Adrenal gland (tissue), 12 donors: ENCODE results near the gene ALDH7A1. TPM values are rescaled to one million over a fixed set of nuclear protein-coding genes. Genes with fewer than 3 reads are reported as not detected.

ENCODE experiments used
- DNase-seq, 7 donors: peaks; one replicate each; pipeline ENCODE4 v3.0.0-alpha.2; 2019 to 2020
- H3K27ac ChIP-seq, 5 donors: fragments of 200-600 bp; sonication (generic) in 4 of 5; 1 replicate in 3 of 5; 2 replicates in 2 of 5; pipeline versions ENCODE4 v1.5.1 to v1.8.0; 2016 to 2020; ENCODE audit warnings: mild to moderate bottlenecking in 1 of 5
- H3K27me3 ChIP-seq: fragments of 200-600 bp; 2 replicates; pipeline ENCODE4 v1.8.0; 2021
- H3K36me3 ChIP-seq, 2 donors: fragments of 200-600 bp; replicated peaks in 1 of 2; 1 replicate in 1 of 2; 2 replicates in 1 of 2; pipeline versions ENCODE4 v1.5.1 to v1.8.0; 2018 to 2022
- H3K4me1 ChIP-seq, 2 donors: fragments of 200-600 bp; replicated peaks in 1 of 2; 1 replicate in 1 of 2; 2 replicates in 1 of 2; pipeline versions ENCODE4 v1.5.1 to v1.8.0; 2018 to 2021
- H3K4me3 ChIP-seq, 4 donors: fragments of 200-600 bp; sonication (generic) in 3 of 4; one replicate each; pipeline ENCODE4 v1.5.1; 2016 to 2018
- H3K9me3 ChIP-seq, 3 donors: fragments of 200-600 bp; sonication (generic) in 1 of 3; replicated peaks in 1 of 3; 1 replicate in 2 of 3; 2 replicates in 1 of 3; pipeline versions ENCODE4 v1.5.1 to v1.8.0; 2016 to 2021
- POLR2A ChIP-seq, 2 donors: fragments of 450-650 bp; IDR thresholded peaks; one replicate each; pipeline ENCODE4 v1.6.1; 2017; ENCODE audit warnings: antibody characterized with exemption in 2 of 2, mild to moderate bottlenecking in 2 of 2, moderate library complexity in 1 of 2
- WGBS, 4 donors: extraction: QIAGEN DNeasy Blood & Tissue Kit in 2 of 4; methylation state at CpG; one replicate each; pipeline versions ENCODE4 v1.1.5 to v1.1.7; 2013 to 2017; 5-methylcytosine and 5-hydroxymethylcytosine counted together
- intact Hi-C, 2 donors: fragments of 100-400 bp; cut with DNase I; formaldehyde crosslinking; loops; one replicate each; pipeline versions ENCODE4 v1.14.1 to v1.15.0; 2022 to 2023
- polyA plus RNA-seq, 3 donors: library from polyadenylated mRNA; stranded (reverse); fragments of 200-250 nt in 2 of 3; fragments of 350-450 nt in 1 of 3; fragmentation: Illumina TruSeq in 1 of 3; extraction: RNeasy Lipid Tissue Mini Kit (QIAGEN cat#74804) in 1 of 3; gene quantifications; one replicate each; pipeline ENCODE4 v1.2.3, GENCODE V29; 2013 to 2014
- total RNA-seq, 9 donors: library from RNA; depleted of rRNA in 4 of 9; stranded (reverse); fragments of >200 nt in 4 of 9; fragments of 120-200 nt in 1 of 9; fragmentation: NEBNext Ultra II Directional in 1 of 9; extraction: Animal tissue kit (Norgen Biotek cat#: 25700) in 1 of 9; gene quantifications; one replicate each; pipeline versions ENCODE4 v1.1.0 to v1.2.4, GENCODE V29; 2013 to 2023
- TF ChIP-seq, protein P1 (sequence below), 6 experiments: fragments of 450-650 bp in 4 of 6; fragments of 200-600 bp in 2 of 6; sonication (generic) in 1 of 6; IDR thresholded peaks; 1 replicate in 5 of 6; 2 replicates in 1 of 6; pipeline versions ENCODE4 v1.5.1 to v1.8.0; 2016 to 2021; ENCODE audit warnings: antibody characterized with exemption in 6 of 6, mild to moderate bottlenecking in 2 of 6, moderate library complexity in 1 of 6
- donor health status: healthy with polysubstance abuse.
- donor health status: Bipolar disorder and iron deficiency.
- donor health status: DM: yes; HTN: yes; CAD: no.
- donor health status: DM: no; HTN: no; CAD: no.
- donor health status: DM: no; HTN: no; CAD: no.
- donor health status: DM: yes; HTN: yes; CAD: no.

ALDH7A1 gene
- total and polyA plus RNA-seq, 12 donors = 34.6 to 112 (median 66.2) TPM

DNA sequence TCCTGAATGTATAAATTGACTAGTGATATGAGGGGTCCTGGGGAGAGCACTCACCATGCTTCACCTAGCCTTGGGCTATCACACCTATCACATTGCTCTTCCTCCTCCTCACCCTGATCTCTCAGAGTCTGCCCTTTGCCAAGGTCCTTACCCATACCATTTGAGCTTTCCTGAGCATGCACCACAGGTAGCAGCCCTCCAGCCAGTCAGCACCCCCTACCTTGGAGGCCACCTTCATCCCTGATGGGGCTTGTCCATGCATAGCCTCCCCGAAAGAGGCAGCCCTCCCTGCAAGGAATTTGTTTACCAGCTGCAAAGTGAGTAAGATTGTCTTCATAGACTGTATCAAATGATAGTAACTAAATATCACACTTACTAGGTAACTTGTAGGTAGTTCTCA lies 83.1 kb downstream of the ALDH7A1 start:
- Histone ChIP-seq H3K4me3 (no peak overlapping the region), H3K27me3 (no peaks in the 10 kb centered on the region), H3K27ac (peak overlapping the region in 2 of 5 donors; percentile 67 to 79), H3K9me3 (no peaks in the 10 kb centered on the region), H3K4me1 (peaks cover 9 to 36% of the 10 kb centered on the region in 2 donors), H3K36me3 (no peaks in the 10 kb centered on the region)
- DNase-seq = no peak
- TF ChIP-seq, protein P1, sequence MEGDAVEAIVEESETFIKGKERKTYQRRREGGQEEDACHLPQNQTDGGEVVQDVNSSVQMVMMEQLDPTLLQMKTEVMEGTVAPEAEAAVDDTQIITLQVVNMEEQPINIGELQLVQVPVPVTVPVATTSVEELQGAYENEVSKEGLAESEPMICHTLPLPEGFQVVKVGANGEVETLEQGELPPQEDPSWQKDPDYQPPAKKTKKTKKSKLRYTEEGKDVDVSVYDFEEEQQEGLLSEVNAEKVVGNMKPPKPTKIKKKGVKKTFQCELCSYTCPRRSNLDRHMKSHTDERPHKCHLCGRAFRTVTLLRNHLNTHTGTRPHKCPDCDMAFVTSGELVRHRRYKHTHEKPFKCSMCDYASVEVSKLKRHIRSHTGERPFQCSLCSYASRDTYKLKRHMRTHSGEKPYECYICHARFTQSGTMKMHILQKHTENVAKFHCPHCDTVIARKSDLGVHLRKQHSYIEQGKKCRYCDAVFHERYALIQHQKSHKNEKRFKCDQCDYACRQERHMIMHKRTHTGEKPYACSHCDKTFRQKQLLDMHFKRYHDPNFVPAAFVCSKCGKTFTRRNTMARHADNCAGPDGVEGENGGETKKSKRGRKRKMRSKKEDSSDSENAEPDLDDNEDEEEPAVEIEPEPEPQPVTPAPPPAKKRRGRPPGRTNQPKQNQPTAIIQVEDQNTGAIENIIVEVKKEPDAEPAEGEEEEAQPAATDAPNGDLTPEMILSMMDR (IDR thresholded peaks at IDR 0.05) = no peak
- no peak for TF ChIP-seq POLR2A (IDR thresholded peaks at IDR 0.05)
- intact Hi-C loops = no loop called here
- WGBS, 4 donors = 93 to 100% (median 98%) methylated on average over 1 of the region's 1 CpG

DNA sequence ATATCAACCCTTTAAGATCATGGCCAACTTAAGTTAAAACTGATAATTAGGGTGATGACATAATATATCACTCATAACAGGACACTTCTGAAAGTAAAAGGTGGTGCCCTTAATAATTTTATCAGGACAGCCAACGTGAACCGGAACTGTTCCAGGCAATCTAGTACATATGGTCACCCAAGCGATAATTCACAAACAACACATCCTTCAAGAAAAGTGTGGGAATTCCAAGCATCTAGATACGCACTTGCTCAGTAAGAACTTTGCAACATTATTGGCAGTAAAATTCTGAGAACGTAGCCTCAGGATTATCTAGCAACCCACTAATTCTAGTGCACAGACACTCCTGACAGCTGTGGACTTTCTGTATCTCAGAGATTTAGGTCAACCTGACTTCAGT lies 85.7 kb downstream of the ALDH7A1 start:
- TF ChIP-seq POLR2A (IDR thresholded peaks at IDR 0.05) = no peak
- TF ChIP-seq, protein P1 (IDR thresholded peaks at IDR 0.05) = no peak
- Histone ChIP-seq H3K36me3 (no peaks in the 10 kb centered on the region), H3K27ac (peak overlapping the region; percentile 60 to 94 (median 80)), H3K4me1 (peaks cover 13 to 31% of the 10 kb centered on the region in 2 donors), H3K27me3 (no peaks in the 10 kb centered on the region), H3K4me3 (no peak overlapping the region), H3K9me3 (no peaks in the 10 kb centered on the region)
- DNase-seq = peak in 1 of 7 donors; percentile 15
- 53 to 75% (median 65%) methylated on average over 5 of the region's 5 CpGs for WGBS, 4 donors
- intact Hi-C loops = no loop called here

DNA sequence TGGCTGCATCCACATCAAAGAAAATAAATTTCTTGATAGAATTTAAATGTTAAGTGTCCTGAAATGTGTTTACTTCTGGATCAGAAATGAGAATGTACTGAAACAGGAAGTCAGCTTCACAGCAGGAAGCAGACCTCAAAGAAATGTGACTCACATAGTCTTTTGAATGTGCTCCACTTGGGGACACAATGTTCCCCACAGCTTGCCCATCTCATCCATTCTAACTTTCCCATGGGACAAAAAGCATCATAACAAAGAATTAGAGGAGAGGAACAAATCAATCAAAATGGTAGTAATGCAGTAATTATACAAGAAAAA lies 86.1 kb downstream of the ALDH7A1 start:
- peak in 4 of 7 donors; percentile 41 to 79 (median 50) for DNase-seq
- Histone ChIP-seq H3K36me3 (no peaks in the 10 kb centered on the region), H3K4me3 (peak overlapping the region in 1 of 4 donors; percentile 3), H3K4me1 (peaks cover 17 to 35% of the 10 kb centered on the region in 2 donors), H3K27ac (peak overlapping the region; percentile 77 to 94 (median 80)), H3K27me3 (no peaks in the 10 kb centered on the region), H3K9me3 (no peaks in the 10 kb centered on the region)
- intact Hi-C loops = no loop called here
- TF ChIP-seq, protein P1 (IDR thresholded peaks at IDR 0.05) = no peak
- TF ChIP-seq POLR2A (IDR thresholded peaks at IDR 0.05) = no peak

DNA sequence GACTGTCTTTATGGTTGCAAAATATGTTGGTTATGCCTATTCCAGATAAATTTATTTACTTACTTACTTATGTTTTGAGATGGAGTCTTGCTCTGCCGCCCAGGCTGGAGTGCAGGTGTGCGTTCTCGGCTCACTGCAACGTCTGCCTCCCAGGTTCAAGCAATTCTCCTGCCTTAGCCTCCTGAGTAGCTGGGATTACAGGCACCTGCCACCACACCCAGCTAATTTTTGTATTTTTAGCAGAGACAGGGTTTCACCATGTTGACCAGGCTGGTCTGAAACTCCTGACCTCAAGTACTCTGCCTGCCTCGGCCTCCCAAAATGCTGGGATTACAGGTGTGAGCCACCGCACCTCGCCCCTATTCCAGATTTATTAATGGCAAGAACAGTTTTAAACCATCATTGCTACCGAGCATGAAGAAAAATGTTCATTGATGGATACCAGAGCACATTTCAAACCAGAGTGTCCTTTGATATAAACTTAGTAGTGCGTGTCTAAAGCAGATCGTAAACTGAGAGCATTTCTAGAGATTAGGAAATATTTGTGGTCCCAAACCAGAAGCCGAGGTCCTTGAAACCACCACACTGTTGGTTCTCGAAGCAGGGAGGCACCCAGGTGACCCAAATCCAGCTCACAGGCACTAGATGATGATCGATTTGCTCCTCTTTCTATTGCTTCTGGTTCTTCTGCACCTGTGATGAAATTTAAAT lies 86.6 kb downstream of the ALDH7A1 start:
- Histone ChIP-seq H3K27ac (peak overlapping the region; percentile 77 to 94 (median 80)), H3K27me3 (no peaks in the 10 kb centered on the region), H3K9me3 (no peaks in the 10 kb centered on the region), H3K36me3 (no peaks in the 10 kb centered on the region), H3K4me1 (peaks cover 22 to 41% of the 10 kb centered on the region in 2 donors), H3K4me3 (peak overlapping the region in 1 of 4 donors; percentile 3)
- 80 to 86% (median 82%) methylated on average over 13 of the region's 13 CpGs for WGBS, 4 donors
- intact Hi-C loops = no loop called here
- no peak for DNase-seq
- TF ChIP-seq POLR2A (IDR thresholded peaks at IDR 0.05) = no peak

DNA sequence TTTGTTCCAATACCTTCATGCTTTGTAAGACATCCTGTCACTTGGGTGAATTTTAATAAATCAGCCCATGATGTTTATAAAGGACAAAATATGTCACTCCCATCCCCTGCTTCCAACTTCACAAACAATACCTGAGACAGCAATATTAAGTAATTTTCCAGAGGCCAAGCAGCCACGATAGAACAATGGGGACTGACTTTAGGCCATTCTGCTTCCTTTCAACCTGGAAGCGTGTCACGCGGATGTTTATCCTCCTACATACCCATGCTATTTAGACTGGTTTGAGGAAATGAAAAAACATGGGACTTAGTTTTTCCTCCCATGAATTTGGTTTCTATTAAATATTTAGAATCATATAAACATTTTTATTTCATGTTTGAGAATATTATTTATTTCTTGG lies 88.9 kb downstream of the ALDH7A1 start:
- H3K27me3 ChIP-seq = no peaks in the 10 kb centered on the region

More for the DNA sequence above, 88.9 kb downstream of the ALDH7A1 start:
- Histone ChIP-seq H3K9me3 (no peaks in the 10 kb centered on the region), H3K27ac (peak overlapping the region in 3 of 5 donors; percentile 29 to 94 (median 72)), H3K4me3 (no peak overlapping the region), H3K4me1 (peaks cover 26 to 51% of the 10 kb centered on the region in 2 donors), H3K36me3 (no peaks in the 10 kb centered on the region)
- DNase-seq = peak in 1 of 7 donors; percentile 27
- WGBS, 4 donors = 77 to 90% (median 83%) methylated on average over 4 of the region's 4 CpGs
- TF ChIP-seq, protein P1 (IDR thresholded peaks at IDR 0.05) = no peak
- TF ChIP-seq POLR2A (IDR thresholded peaks at IDR 0.05) = no peak
- intact Hi-C loops = no loop called here
